AG04450 (cell line): ENCODE results near the gene ARX. TPM values are rescaled to one million over a fixed set of nuclear protein-coding genes. Genes with fewer than 3 reads are reported as not detected.

Experiments
- CTCF ChIA-PET: fragments of 300-600, 350-600 bp; formaldehyde crosslinking; extraction: SDS; loops from one replicate; lab custom pipeline; 2022; ENCODE audit warnings: antibody characterized with exemption, inconsistent platforms; lab: Charles Lee
- POLR2A ChIA-PET: fragments of 350-600 bp; formaldehyde crosslinking; extraction: SDS; loops from one replicate; lab custom pipeline; 2021; ENCODE audit warnings: antibody characterized with exemption, inconsistent platforms; lab: Yijun Ruan, JAX
- DNase-seq: peaks from one replicate; pipeline ENCODE4 v3.0.0-alpha.2; 2011; ENCODE audit warnings: low read depth, low spot score
- H3K27ac ChIP-seq: one replicate; pipeline ENCODE4 v1.5.1; 2012; ENCODE audit warnings: low read depth, low read length, control low read depth
- H3K27me3 ChIP-seq: one replicate; pipeline ENCODE4 v1.6.0; 2012; ENCODE audit warnings: low read length; ENCODE audit not compliant: control insufficient read depth, insufficient read depth
- H3K4me3 ChIP-seq: 2 replicates; pipeline ENCODE4 v1.5.1; 2011; ENCODE audit warnings: mild to moderate bottlenecking, low read depth, low read length, control low read depth
- H3K9me3 ChIP-seq: 2 replicates; pipeline ENCODE4 v1.5.1; 2012; ENCODE audit warnings: low read length; ENCODE audit not compliant: control insufficient read depth, insufficient read depth
- CTCF ChIP-seq: IDR thresholded peaks from 2 replicates; pipeline ENCODE4 v1.5.1; 2011; ENCODE audit warnings: low read depth, low read length, control low read depth, inconsistent platforms
- polyA plus RNA-seq: library from polyadenylated mRNA; depleted of rRNA; stranded (reverse); fragments of >200 nt; gene quantifications from 2 replicates; pipeline ENCODE4 v1.2.3, GENCODE V29; 2011

Gene ARX
- polyA plus RNA-seq, 1 experiment, result not detected

GRCh38 chrX:25029288-25029825, 13.6 kb upstream of the ARX start:
- DNase-seq, result no peak
- TF ChIP-seq CTCF, result no peak
- Histone ChIP-seq H3K27me3 (peaks cover 14% of the 10 kb centered on the region), H3K27ac (no peak overlapping the region), H3K4me3 (no peak overlapping the region), H3K9me3 (no peaks in the 10 kb centered on the region)
- POLR2A ChIA-PET, result no interaction called here
- CTCF ChIA-PET, result interaction anchor here (0.6 kb wide), 1 partner anchor 354 kb away, joined by 17 read pairs; no protein-coding TSS in a partner anchor

GRCh38 chrX:25028726-25029125, 13.0 kb upstream of the ARX start:
- TF ChIP-seq CTCF, result no peak
- Histone ChIP-seq H3K4me3 (no peak overlapping the region), H3K27me3 (peaks cover 20% of the 10 kb centered on the region), H3K9me3 (no peaks in the 10 kb centered on the region), H3K27ac (no peak overlapping the region)
- ChIA-PET CTCF (interaction anchor here (1.1 kb wide), 1 partner anchor 276 kb away, joined by 5 read pairs; no protein-coding TSS in a partner anchor), POLR2A (interaction anchor here (0.7 kb wide), 1 partner anchor 178 kb away, joined by 3 read pairs; no protein-coding TSS in a partner anchor)
- DNase-seq, result no peak

- Histone ChIP-seq H3K27me3 (peaks cover 40% of the 10 kb centered on the region), H3K27ac (no peak overlapping the region), H3K4me3 (no peak overlapping the region), H3K9me3 (no peaks in the 10 kb centered on the region; the same call in 1 of the 2 replicates)
- CTCF ChIA-PET, result no interaction called here
- DNase-seq, result no peak
- POLR2A ChIA-PET, result no interaction called here
- no peak for TF ChIP-seq CTCF
Measured at GRCh38 chrX:25026576-25026975, 10.8 kb upstream of the ARX start.

- H3K27ac ChIP-seq, result no peak overlapping the region
- CTCF ChIA-PET, result no interaction called here
- DNase-seq, result no peak
- H3K4me3 ChIP-seq, result no peak overlapping the region
- no peak for TF ChIP-seq CTCF
- no peaks in the 10 kb centered on the region; the same call in 1 of the 2 replicates for H3K9me3 ChIP-seq
- POLR2A ChIA-PET, result no interaction called here
- H3K27me3 ChIP-seq, result peaks cover 47% of the 10 kb centered on the region
Measured at GRCh38 chrX:25025615-25026014, 9.8 kb upstream of the ARX start.

- no peak for TF ChIP-seq CTCF
- POLR2A ChIA-PET, result no interaction called here
- peaks cover 61% of the 10 kb centered on the region for H3K27me3 ChIP-seq
- H3K4me3 ChIP-seq, result no peak overlapping the region
- H3K9me3 ChIP-seq, result no peaks in the 10 kb centered on the region; the same call in 1 of the 2 replicates
- no peak overlapping the region for H3K27ac ChIP-seq
- DNase-seq, result no peak
- CTCF ChIA-PET, result no interaction called here
Measured at GRCh38 chrX:25023908-25024307, 8.1 kb upstream of the ARX start.
